ENCODE measurements around the gene FHOD1.

The FHOD1 gene

GRCh38 chr16:67286441-67287235 lies 39.4 kb upstream of the FHOD1 start:
- CTCF ChIA-PET: interaction anchor here (0.6 to 2.8 kb wide), 3 partner anchors 26 to 291 kb away, joined by 3 to 12 read pairs (median 7); no protein-coding TSS in a partner anchor
- POLR2A ChIA-PET (ENCODE audit: low non-redundant PET): no interaction called here
- DNase-seq (ENCODE audit: low spot score): no peak
- no peak for TF ChIP-seq CTCF (conservative IDR thresholded peaks at IDR 0.05; ENCODE audit: low read depth)
- no peak overlapping the region for H3K27ac ChIP-seq

GRCh38 chr16:67284699-67285646 lies 37.7 kb upstream of the FHOD1 start:
- no peak for DNase-seq (ENCODE audit: low spot score)
- H3K27ac ChIP-seq: peak overlapping the region; percentile 65
- CTCF ChIA-PET: interaction anchor here (0.6 to 2.8 kb wide), 7 partner anchors 20 to 210 kb away, joined by 3 to 12 read pairs (median 4); no protein-coding TSS in a partner anchor
- TF ChIP-seq CTCF (conservative IDR thresholded peaks at IDR 0.05; ENCODE audit: low read depth): peak; percentile 33; the same call in 1 of the 2 replicates
- POLR2A ChIA-PET (ENCODE audit: low non-redundant PET): no interaction called here

- DNase-seq (ENCODE audit: low spot score): no peak
- ChIA-PET CTCF (interaction anchor here (0.6 to 2.8 kb wide), 5 partner anchors 19 to 209 kb away, joined by 3 to 12 read pairs (median 4); no protein-coding TSS in a partner anchor), POLR2A (ENCODE audit: low non-redundant PET) (no interaction called here)
- H3K27ac ChIP-seq: peak overlapping the region; percentile 65
- no peak for TF ChIP-seq CTCF (conservative IDR thresholded peaks at IDR 0.05; ENCODE audit: low read depth)
Measured at GRCh38 chr16:67283826-67284555, 36.7 kb upstream of the FHOD1 start.

GRCh38 chr16:67283039-67283825 lies 36.0 kb upstream of the FHOD1 start:
- H3K27ac ChIP-seq: peak overlapping the region; percentile 65
- CTCF ChIA-PET: interaction anchor here (0.5 kb wide), 1 partner anchor 23 kb away, joined by 4 read pairs; no protein-coding TSS in a partner anchor
- TF ChIP-seq CTCF (conservative IDR thresholded peaks at IDR 0.05; ENCODE audit: low read depth): no peak
- POLR2A ChIA-PET (ENCODE audit: low non-redundant PET): no interaction called here
- no peak for DNase-seq (ENCODE audit: low spot score)

GRCh38 chr16:67282447-67282805 lies 35.1 kb upstream of the FHOD1 start:
- no peak for TF ChIP-seq CTCF (conservative IDR thresholded peaks at IDR 0.05; ENCODE audit: low read depth)
- DNase-seq (ENCODE audit: low spot score): no peak
- CTCF ChIA-PET: interaction anchor here (0.6 kb wide), 3 partner anchors 39 to 146 kb away, joined by 3 read pairs; no protein-coding TSS in a partner anchor
- POLR2A ChIA-PET (ENCODE audit: low non-redundant PET): no interaction called here
- H3K27ac ChIP-seq: no peak overlapping the region
